GM21528 (cell line): ENCODE measurements around the gene CNTNAP2.
A peak's percentile ranks its signal among the peaks of the same experiment; 100 is the strongest.
"Not testable (repeated sequence)": the region's sequence is repeated elsewhere in the genome, so short reads cannot be mapped to it uniquely, and the experiment has no call there.

ENCODE experiments used
- ATAC-seq: cut with Tn5 transposase; IDR thresholded peaks from one replicate; pipeline ENCODE4 v1.9.1; 2021; ENCODE audit warnings: mild to moderate bottlenecking, moderate library complexity; ENCODE audit not compliant: unreplicated experiment, low FRiP score

Gene CNTNAP2

GRCh38 chr7:148419856-148420832 lies 2303.5 kb downstream of the CNTNAP2 start:
- peak; percentile 87 for ATAC-seq

GRCh38 chr7:148422030-148422429 lies 2305.4 kb downstream of the CNTNAP2 start:
- no peak for ATAC-seq

GRCh38 chr7:148426393-148426792 lies 2309.8 kb downstream of the CNTNAP2 start:
- not testable (repeated sequence) for ATAC-seq

DNA sequence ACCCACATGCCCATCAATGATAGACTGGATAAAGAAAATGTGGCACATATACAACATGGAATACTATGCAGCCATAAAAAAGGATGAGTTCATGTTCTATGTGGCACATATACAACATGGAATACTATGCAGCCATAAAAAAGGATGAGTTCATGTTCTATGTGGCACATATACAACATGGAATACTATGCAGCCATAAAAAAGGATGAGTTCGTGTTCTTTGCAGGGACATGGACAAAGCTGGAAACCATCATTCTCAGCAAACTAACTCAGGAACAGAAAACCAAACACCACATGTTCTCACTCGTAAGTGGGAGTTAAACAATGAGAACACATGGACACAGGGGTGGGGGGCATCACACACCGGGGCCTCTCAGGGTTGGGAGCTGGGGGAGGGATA lies 2314.1 kb downstream of the CNTNAP2 start:
- ATAC-seq = not testable (repeated sequence)

- no peak for ATAC-seq
These were observed 2317.1 kb downstream of the CNTNAP2 start for GRCh38 chr7:148433521-148434180.

DNA sequence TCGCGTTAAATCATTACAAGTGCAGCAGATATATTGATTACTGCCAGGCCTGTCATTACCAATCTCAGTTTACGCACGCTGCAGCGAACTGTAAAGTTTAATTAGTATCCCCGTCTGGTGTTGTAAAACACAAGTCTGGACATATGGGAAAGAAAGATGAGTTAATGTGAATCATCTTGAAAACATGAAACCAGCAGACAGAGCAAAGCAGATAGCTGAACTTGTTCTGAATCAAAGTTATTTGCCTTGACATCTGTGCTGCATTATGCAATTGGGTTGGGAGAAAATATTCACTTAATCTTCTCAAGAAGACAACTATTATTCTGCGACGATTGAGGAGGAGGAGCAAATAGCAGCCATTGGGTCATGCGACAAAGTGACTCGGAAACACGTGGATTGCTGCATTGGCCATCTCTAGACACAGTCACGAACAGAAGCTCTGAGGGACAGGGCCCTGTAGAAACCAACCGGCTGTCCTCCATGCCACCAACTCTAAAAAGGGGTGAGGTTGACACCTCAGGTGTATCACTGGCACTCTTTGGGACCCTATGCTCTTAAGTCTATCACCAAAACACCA lies 2317.7 kb downstream of the CNTNAP2 start:
- ATAC-seq = no peak

- no peak for ATAC-seq
These were observed 2318.3 kb downstream of the CNTNAP2 start for GRCh38 chr7:148434887-148435286.

DNA sequence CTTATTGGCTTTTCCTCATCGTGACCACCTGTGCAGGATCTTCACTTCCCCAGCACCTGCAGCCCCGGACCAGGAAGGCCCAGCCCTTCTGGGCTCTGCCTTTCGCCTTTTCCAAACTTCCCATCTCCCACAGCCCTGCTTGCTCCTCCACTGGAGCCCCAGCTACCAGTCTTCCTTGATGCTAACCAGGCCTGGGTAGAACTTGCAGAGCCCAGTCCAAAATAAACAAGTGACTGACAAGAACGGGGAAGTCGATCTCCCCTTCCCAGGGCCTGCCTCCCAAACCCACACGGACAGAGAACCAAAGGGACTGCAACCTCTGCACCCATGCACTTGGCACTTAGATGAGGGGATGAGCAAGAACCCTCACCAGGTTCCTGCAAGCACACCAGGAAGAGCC lies 2319.1 kb downstream of the CNTNAP2 start:
- ATAC-seq = no peak

DNA sequence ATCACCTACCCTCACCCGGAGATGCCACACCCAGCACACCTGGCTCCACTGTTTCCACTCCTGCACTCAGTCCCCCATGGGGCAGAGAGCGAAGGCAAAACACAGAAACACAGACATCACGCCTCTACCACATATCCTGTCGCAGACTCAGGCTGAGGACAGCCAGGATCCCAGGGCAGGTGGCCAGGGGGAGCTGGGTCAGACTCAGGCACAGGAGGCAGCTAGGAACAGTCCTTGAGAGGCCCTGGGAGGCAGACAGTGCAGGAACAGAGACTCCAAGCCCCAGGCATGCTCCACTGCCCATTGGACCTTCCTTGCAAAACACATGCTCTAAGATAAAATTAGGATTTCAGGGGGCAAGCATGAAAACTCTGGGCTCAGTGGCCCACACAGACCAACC lies 2319.5 kb downstream of the CNTNAP2 start:
- no peak for ATAC-seq

DNA sequence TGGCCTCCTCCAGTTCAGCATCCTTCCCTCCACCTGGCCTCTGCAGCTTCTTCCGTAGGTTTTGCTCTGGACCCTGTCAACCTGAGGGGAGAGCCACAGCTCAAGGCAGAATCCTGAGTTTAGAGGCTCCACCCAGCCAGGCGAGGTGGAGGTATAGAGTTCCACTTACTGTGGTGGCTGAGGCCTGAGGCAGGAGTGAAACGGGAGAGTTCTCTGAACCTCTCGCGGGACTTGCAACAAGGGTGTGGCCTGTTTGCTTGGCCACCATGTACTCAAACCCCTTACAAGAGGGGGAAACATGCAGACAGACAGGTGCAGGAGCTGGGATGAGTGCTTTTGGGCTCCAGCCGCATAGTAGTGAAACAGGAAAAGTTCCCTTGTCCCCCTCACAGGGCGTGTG lies 2320.0 kb downstream of the CNTNAP2 start:
- ATAC-seq = no peak

GRCh38 chr7:148437043-148437442 lies 2320.4 kb downstream of the CNTNAP2 start:
- no peak for ATAC-seq

DNA sequence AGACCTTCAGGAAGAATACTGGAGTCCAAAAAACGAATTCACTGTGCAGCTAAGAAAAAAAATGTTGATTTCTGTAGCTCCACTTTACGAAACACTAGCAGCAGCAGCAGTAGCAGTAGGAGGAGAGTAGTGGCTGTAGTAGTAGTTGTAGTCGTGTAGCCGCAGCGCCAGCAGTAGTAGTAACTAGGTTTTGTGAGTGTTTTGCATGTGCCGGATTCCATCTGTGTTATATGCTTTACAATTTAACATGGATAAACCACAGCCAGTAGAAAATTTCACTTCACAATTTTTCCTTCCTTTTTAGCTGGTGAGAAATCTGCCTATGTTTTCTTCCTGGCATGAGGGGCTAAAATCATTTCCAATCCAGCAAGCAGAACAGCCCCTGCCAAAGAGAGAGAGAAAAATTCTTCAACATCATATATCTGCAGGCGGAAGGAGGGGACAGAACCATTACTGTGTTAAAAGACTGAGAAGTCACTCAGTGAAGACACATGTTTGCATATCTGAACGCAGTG lies 2325.6 kb downstream of the CNTNAP2 start:
- ATAC-seq = no peak

GRCh38 chr7:148442933-148443332 lies 2326.3 kb downstream of the CNTNAP2 start:
- ATAC-seq = no peak

DNA sequence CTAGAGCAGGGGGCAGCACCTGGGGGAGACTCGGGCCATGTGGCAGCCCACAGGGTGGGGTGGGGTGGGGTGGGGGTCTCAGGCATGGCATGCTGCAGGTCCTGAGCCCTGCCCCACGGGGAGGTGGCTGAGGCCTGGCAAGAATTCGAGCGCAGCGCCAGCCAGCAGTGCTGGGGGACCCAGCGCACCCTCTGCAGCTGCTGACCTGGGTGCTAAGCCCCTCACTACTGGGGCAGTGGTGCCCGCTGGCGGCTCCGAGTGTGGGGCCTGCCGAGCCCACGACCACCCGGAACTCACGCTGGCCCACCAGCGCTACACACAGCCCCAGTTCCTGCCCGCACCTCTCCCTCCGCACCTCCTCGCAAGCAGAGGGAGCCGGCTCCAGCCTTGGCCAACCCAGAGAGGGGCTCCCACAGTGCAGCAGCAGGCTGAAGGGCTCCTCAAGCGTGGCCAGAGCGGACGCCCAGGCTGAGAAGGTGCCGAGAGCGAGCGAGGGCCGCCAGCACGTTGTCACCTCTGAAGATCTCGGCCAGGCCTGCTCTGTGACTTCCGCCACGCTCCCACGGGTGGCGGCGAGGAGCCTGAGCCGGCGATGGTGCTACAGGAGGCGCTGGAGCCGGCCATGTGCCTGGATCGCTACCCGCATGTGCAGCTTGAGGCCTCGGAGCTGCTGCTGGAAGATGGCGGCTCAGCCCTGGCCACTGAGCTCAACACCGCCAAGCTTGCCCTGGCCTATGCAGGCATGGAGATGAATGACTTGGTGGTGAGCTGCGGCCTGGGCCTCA lies 2328.9 kb downstream of the CNTNAP2 start:
- no peak for ATAC-seq

- ATAC-seq = peak; percentile 69
These were observed 2330.7 kb downstream of the CNTNAP2 start for GRCh38 chr7:148447221-148447849.

DNA sequence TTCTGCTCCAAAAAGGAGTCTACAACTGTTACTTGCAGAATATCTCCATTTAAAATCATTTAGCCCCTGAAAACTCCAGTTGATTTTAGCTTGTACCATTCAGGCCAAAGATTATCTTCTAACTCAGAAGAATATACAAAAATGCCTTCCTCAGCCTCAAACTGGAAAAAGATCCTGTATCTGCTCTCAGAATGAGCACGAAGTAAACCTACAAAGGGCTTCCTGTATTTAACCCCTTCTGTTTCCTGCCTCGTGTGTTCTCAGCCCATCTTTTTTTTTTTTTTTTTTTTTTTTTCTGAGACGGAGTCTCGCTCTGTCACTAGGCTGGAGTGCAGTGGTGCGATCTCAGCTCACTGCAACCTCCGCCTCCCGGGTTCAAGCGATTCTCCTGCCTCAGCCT lies 2334.9 kb downstream of the CNTNAP2 start:
- ATAC-seq = not testable (repeated sequence)

GRCh38 chr7:148456351-148456750 lies 2339.8 kb downstream of the CNTNAP2 start:
- ATAC-seq = no peak

DNA sequence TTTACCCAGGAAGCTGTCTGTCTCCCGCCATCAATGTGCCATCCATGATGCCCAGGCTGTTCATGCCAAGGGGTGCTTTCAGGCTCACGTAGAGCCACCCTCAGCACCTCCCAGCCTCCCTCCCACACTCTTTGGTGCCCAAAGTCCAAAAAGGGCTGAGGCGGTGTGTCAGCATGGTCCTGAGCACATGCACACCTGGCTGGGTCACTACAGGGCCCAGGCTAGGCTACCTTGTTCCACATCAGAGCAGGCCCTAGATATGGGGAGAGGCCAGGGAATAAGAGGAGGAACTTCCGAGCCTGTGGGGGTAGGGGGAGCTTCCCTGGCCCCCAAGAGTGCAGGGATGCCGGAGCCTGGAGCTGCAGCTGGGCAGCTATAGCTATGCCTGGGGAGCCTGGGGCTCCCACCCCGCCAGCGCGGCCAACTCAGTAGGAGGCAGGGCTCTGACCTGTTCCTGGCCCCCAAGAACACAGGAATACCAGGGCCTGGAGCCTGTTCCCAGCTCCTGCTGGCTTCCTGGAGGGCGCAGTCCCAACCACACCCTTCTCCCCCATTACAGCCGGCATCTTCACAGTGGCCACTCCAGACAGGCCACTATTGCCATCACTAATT lies 2340.8 kb downstream of the CNTNAP2 start:
- ATAC-seq = no peak

- no peak for ATAC-seq
These were observed 2341.7 kb downstream of the CNTNAP2 start for GRCh38 chr7:148458263-148458662.
